Upper lobe of left lung (tissue), 6 donors: ENCODE data around the gene N4BP2L1. TPM values are rescaled to one million over a fixed set of nuclear protein-coding genes. Genes with fewer than 3 reads are reported as not detected.

Source experiments
- ATAC-seq, 2 donors: fragments of 200-7000 bp; cut with Tn5 transposase; one replicate each; pipeline ENCODE4 v1.9.1; 2022; ENCODE audit warnings: mild to moderate bottlenecking in 2 of 2, moderate library complexity in 2 of 2; ENCODE audit not compliant: low FRiP score in 2 of 2
- DNase-seq, 2 donors: peaks; one replicate each; pipeline ENCODE4 v3.0.0-alpha.2; 2019 to 2020
- H3K27ac ChIP-seq, 4 donors: fragments of 200-600 bp; sonication (generic); one replicate each; pipeline ENCODE4 v1.5.1; 2016 to 2019
- H3K27me3 ChIP-seq, 4 donors: fragments of 200-600 bp; sonication (generic); one replicate each; pipeline ENCODE4 v1.5.1; 2017 to 2019
- H3K36me3 ChIP-seq, 4 donors: fragments of 200-600 bp; sonication (generic); one replicate each; pipeline ENCODE4 v1.5.1; 2016 to 2019
- H3K4me1 ChIP-seq, 4 donors: fragments of 200-600 bp; sonication (generic); one replicate each; pipeline ENCODE4 v1.5.1; 2018 to 2019
- H3K4me3 ChIP-seq, 4 donors: fragments of 200-600 bp; sonication (generic); one replicate each; pipeline ENCODE4 v1.5.1; 2017 to 2019; ENCODE audit warnings: mild to moderate bottlenecking in 2 of 4, moderate library complexity in 1 of 4
- H3K9me3 ChIP-seq, 4 donors: fragments of 200-600 bp; sonication (generic); one replicate each; pipeline ENCODE4 v1.5.1; 2018 to 2019
- CTCF ChIP-seq, 6 experiments: fragments of 450-650 bp in 4 of 6; fragments of 200-600 bp in 2 of 6; sonication (generic) in 2 of 6; IDR thresholded peaks; one replicate each; pipeline ENCODE4 v1.5.1; 2016 to 2019; ENCODE audit warnings: antibody characterized with exemption in 6 of 6
- EP300 ChIP-seq, 4 donors: sonication (generic); formaldehyde crosslinking; IDR thresholded peaks; one replicate each; pipeline ENCODE4 v1.5.1; 2017; ENCODE audit warnings: antibody characterized with exemption in 4 of 4, control low read depth in 2 of 4
- POLR2A ChIP-seq, 4 donors: fragments of 450-650 bp; IDR thresholded peaks; one replicate each; pipeline ENCODE4 v1.5.1; 2016 to 2017; ENCODE audit warnings: antibody characterized with exemption in 4 of 4, mild to moderate bottlenecking in 2 of 4
- POLR2AphosphoS5 ChIP-seq, 2 donors: sonication (generic); formaldehyde crosslinking; IDR thresholded peaks; one replicate each; pipeline ENCODE4 v1.5.1; 2017; ENCODE audit warnings: antibody characterized with exemption in 2 of 2
- WGBS, 2 donors: methylation state at CpG; one replicate each; pipeline ENCODE4 v1.1.5; 2017 to 2018; 5-methylcytosine and 5-hydroxymethylcytosine counted together
- total RNA-seq, 6 donors: library from RNA; depleted of rRNA in 4 of 6; stranded (reverse); fragments of >200 nt in 4 of 6; gene quantifications; one replicate each; pipeline versions ENCODE4 v1.1.0 to v1.2.1, GENCODE V29; 2016 to 2021
- donor health status: DM: no; HTN: no; CAD: no; lungs with moderate emphysema.
- donor health status: DM: no; HTN: yes; CAD: no; lungs with severe emphysema.

The N4BP2L1 gene
- total RNA-seq, 6 donors from 2014 or later, result 15.0 to 46.3 (median 25.2) TPM

GRCh38 chr13:32447894-32448623, 20.1 kb upstream of the N4BP2L1 start:
- Histone ChIP-seq H3K27me3 (no peaks in the 10 kb centered on the region), H3K4me1 (peaks cover 0 to 4% (median 0%) of the 10 kb centered on the region in 4 donors), H3K27ac (no peak overlapping the region), H3K4me3 (no peak overlapping the region), H3K36me3 (peaks cover 0 to 9% (median 0%) of the 10 kb centered on the region in 4 donors), H3K9me3 (peaks cover 0 to 2% (median 0%) of the 10 kb centered on the region in 4 donors)
- DNase-seq, result no peak
- ATAC-seq, result no peak
- TF ChIP-seq CTCF (IDR thresholded peaks at IDR 0.05), result no peak
- TF ChIP-seq POLR2AphosphoS5 (IDR thresholded peaks at IDR 0.05), result no peak
- no peak for TF ChIP-seq POLR2A (IDR thresholded peaks at IDR 0.05)
- no peak for TF ChIP-seq EP300 (IDR thresholded peaks at IDR 0.05)

GRCh38 chr13:32446773-32447465, 19.0 kb upstream of the N4BP2L1 start:
- H3K4me3 ChIP-seq, result no peak overlapping the region
- TF ChIP-seq POLR2A (IDR thresholded peaks at IDR 0.05) (no peak), CTCF (IDR thresholded peaks at IDR 0.05) (no peak), POLR2AphosphoS5 (IDR thresholded peaks at IDR 0.05) (no peak), EP300 (IDR thresholded peaks at IDR 0.05) (no peak)
- H3K4me1 ChIP-seq, result peaks cover 0 to 4% (median 0%) of the 10 kb centered on the region in 4 donors
- H3K27ac ChIP-seq, result no peak overlapping the region
- H3K9me3 ChIP-seq, result peaks cover 0 to 2% (median 0%) of the 10 kb centered on the region in 4 donors
- DNase-seq (no peak), ATAC-seq (peak in 1 of 2 donors; percentile 17)
- WGBS, 2 donors, result 44 to 71% methylated on average over 2 of the region's 2 CpGs
- H3K36me3 ChIP-seq, result peaks cover 0 to 7% (median 0%) of the 10 kb centered on the region in 4 donors
- no peaks in the 10 kb centered on the region for H3K27me3 ChIP-seq

GRCh38 chr13:32446220-32446619, 18.3 kb upstream of the N4BP2L1 start:
- TF ChIP-seq POLR2A (IDR thresholded peaks at IDR 0.05) (no peak), POLR2AphosphoS5 (IDR thresholded peaks at IDR 0.05) (no peak)
- Histone ChIP-seq H3K27ac (no peak overlapping the region), H3K27me3 (no peaks in the 10 kb centered on the region), H3K4me1 (peaks cover 0 to 4% (median 0%) of the 10 kb centered on the region in 4 donors), H3K4me3 (no peak overlapping the region), H3K36me3 (peaks cover 0 to 4% (median 0%) of the 10 kb centered on the region in 4 donors), H3K9me3 (no peaks in the 10 kb centered on the region)
- DNase-seq (no peak), ATAC-seq (no peak)
- 84 to 97% methylated on average over 3 of the region's 3 CpGs for WGBS, 2 donors

GRCh38 chr13:32445461-32445860, 17.5 kb upstream of the N4BP2L1 start:
- H3K27me3 ChIP-seq, result no peaks in the 10 kb centered on the region
- H3K4me3 ChIP-seq, result no peak overlapping the region
- DNase-seq (no peak), ATAC-seq (no peak)
- TF ChIP-seq POLR2AphosphoS5 (IDR thresholded peaks at IDR 0.05) (no peak), EP300 (IDR thresholded peaks at IDR 0.05) (no peak), CTCF (IDR thresholded peaks at IDR 0.05) (no peak), POLR2A (IDR thresholded peaks at IDR 0.05) (no peak)
- no peak overlapping the region for H3K27ac ChIP-seq
- H3K4me1 ChIP-seq, result peaks cover 0 to 4% (median 0%) of the 10 kb centered on the region in 4 donors
- H3K9me3 ChIP-seq, result no peaks in the 10 kb centered on the region
- peaks cover 0 to 4% (median 0%) of the 10 kb centered on the region in 4 donors for H3K36me3 ChIP-seq
- 95 to 97% methylated on average over 2 of the region's 2 CpGs for WGBS, 2 donors

- Histone ChIP-seq H3K4me3 (no peak overlapping the region), H3K9me3 (no peaks in the 10 kb centered on the region), H3K36me3 (peaks cover 0 to 4% (median 0%) of the 10 kb centered on the region in 4 donors), H3K4me1 (peaks cover 0 to 4% (median 0%) of the 10 kb centered on the region in 4 donors), H3K27me3 (no peaks in the 10 kb centered on the region), H3K27ac (no peak overlapping the region)
- no peak for ATAC-seq
- 28 to 41% methylated on average over 2 of the region's 2 CpGs for WGBS, 2 donors
- no peak for TF ChIP-seq POLR2AphosphoS5 (IDR thresholded peaks at IDR 0.05)
- TF ChIP-seq POLR2A (IDR thresholded peaks at IDR 0.05), result no peak
- TF ChIP-seq EP300 (IDR thresholded peaks at IDR 0.05), result no peak
- TF ChIP-seq CTCF (IDR thresholded peaks at IDR 0.05), result peak in 5 of 6 experiments; percentile 14 to 38 (median 29)
- no peak for DNase-seq
Observed at GRCh38 chr13:32443111-32443510, 15.2 kb upstream of the N4BP2L1 start.
